Smooth muscle cell of the coronary artery (primary cell): ENCODE measurements around the gene TBXA2R. TPM values are rescaled to one million over a fixed set of nuclear protein-coding genes. Genes with fewer than 3 reads are reported as not detected.

ENCODE experiments used
- total RNA-seq: library from RNA; depleted of rRNA; stranded (reverse); fragments of >200 nt; gene quantifications from 2 replicates; pipeline ENCODE4 v1.2.3, GENCODE V29; 2014; ENCODE audit warnings: low replicate concordance

The TBXA2R gene
- total RNA-seq = 1.4 and 1.5 TPM in 2 replicates

DNA sequence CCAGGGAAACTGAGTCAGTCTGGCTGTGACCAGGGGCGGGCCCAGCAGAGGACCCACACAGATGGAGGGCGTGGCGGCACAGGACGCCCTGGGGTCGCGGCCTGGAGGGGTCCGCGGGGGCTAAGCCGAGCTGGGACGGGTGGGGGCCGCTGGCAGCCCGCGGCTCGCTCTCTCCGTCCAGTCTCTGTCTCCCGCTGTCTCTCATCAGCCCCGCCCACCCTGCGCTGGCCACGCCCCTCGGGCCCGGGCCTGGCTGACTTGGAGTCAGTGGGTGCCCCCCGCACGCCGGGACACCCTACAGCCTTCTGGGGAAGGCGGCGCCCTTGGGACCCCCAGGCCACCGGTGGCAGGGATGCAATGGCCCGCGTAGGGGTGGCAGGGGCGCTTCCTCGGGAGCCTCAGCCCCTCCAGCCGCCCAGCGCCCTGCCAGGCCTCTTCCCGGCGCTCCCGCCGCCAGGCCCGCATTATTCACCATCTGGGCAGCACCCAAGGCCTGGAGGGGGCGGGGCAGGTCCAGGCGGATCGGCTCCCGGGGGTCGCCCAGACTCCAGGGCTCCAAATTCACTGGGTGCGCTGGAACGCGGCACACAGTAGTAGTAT lies at the start of gene TBXA2R:
Gene TBXA2R, minus strand, starts transcription at position 186 of the 600 bp plus-strand sequence. CDS start 6,241 bp downstream, outside the sequence.

DNA sequence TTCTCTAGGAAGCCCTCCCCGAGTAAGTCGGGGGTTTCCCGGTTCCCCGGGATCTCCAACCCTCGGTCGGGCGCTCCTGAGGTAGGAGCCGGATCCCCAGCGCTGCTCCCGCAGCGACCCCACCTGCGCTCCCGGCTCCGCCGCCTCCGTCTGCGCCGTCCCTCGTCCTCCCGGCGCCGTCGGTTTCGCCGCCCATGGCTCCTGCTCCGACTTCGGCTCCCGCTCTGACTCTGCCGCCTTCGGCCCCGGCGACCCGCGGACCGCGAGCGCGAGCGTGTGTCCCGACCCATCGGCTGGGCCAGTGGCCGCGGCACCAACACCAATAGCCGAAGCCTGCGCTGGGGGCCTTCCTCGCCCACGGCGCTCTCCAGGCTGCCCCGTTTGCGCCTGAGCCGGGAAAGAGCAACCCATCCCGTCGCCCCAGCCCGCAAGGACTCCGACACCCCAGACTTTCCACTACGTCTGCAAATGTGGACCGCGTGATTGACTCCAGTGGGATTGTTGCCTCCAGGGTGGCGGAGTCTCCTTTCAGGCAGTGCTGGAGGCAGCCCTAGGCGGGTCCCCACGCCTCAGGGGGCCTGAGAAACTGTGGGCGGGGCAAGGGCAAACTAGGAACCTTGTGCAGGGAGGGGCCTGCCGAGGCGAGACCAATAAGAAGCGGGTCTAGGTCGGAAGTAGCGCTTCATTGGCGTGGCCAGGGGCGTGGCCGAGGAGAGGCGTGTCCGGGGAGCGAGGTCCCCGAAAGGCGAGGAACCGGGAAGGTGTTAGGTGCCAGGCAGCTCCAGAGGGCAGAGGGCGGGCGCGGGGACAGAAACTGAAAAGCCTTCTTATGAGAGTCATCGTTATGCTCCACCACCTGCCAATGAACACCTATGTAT lies 20.0 kb upstream of the TBXA2R start, which contains the start of gene CACTIN:
Gene CACTIN, minus strand, starts transcription at position 318 of the 878 bp plus-strand sequence. Its CDS starts 28 bp downstream, at position 290.

DNA sequence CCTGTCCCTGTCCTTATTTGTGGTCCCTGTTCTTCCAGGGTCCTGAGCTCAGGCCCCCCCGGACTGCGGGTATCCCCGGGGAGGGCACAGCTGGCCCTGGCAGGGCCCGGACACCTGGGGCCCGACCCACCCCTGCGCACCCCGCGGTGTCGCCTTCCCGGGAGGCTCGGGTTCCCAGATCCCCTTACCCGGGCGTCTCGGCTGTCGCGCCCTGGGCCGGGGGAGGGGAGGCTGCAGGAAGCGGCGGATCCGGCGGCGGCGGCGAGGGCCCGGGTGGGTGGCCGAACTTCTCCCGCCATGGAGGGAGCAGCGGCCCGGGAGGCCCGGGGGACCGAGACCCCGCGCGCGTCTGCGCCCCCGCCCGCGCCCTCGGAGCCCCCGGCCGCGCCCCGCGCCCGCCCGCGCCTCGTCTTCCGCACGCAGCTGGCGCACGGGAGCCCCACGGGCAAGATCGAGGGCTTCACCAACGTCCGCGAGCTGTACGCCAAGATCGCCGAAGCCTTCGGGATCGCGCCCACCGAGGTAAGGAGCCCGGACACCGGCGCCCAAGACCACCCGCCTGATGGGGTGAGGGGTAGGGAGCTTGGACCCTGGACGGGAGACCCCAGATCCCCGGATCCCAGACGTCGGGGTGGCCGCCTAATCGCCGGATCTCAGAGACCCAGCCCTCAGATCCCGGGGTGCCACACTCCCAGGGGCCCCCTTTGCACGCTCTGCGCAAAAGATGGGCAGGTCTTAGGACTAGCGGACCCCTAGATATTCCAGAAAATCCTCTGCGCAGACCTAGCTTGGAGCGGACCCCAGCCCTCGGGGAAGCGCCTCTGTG lies 21.2 kb downstream of the TBXA2R start, which contains the start of gene GIPC3:
Gene GIPC3, plus strand, starts transcription at position 178 of the 826 bp plus-strand sequence. Its CDS starts 120 bp downstream, at position 298.

GRCh38 chr19:3572855-3573161 lies 33.9 kb downstream of the TBXA2R start, which contains the start of gene HMG20B:
TSS of gene HMG20B (plus strand) at chr19:3572944. CDS start at chr19:3573310, 366 bp downstream.

GRCh38 chr19:3557461-3558248 lies 49.0 kb downstream of the TBXA2R start, which contains the start of gene MFSD12:
TSS of gene MFSD12 (minus strand) at chr19:3557586. CDS start at chr19:3557403, 183 bp downstream.

Other genes starting within 250 kb of the TBXA2R start
- 26.5 and 56.4 TPM in 2 replicates for gene NFIC, start 240.3 kb downstream of the TBXA2R start, total RNA-seq
- gene SMIM24, start 126.3 kb downstream of the TBXA2R start, total RNA-seq = not detected in 2 replicates
- not detected in 2 replicates for gene SMIM44, start 123.4 kb downstream of the TBXA2R start, total RNA-seq
- gene DOHH, start 106.2 kb downstream of the TBXA2R start, total RNA-seq = 6.0 and 14.1 TPM in 2 replicates
- 32.2 and 35.6 TPM in 2 replicates for gene FZR1, start 100.6 kb downstream of the TBXA2R start, total RNA-seq
- not detected in 2 replicates for gene TEKTIP1, start 67.7 kb downstream of the TBXA2R start, total RNA-seq
- gene MFSD12, start 49.3 kb downstream of the TBXA2R start, total RNA-seq = 64.7 and 87.5 TPM in 2 replicates
- 39.9 and 73.1 TPM in 2 replicates for gene HMG20B, start 33.9 kb downstream of the TBXA2R start, total RNA-seq
- gene GIPC3, start 21.4 kb downstream of the TBXA2R start, total RNA-seq = 0.08 TPM in 1 of 2 replicates, not detected in the other
- 23.2 and 40.0 TPM in 2 replicates for gene CACTIN, start 19.9 kb upstream of the TBXA2R start, total RNA-seq
- gene PIP5K1C, start 93.6 kb upstream of the TBXA2R start, total RNA-seq = 15.4 and 18.4 TPM in 2 replicates
- gene TJP3, start 101.5 kb upstream of the TBXA2R start, total RNA-seq = not detected in 2 replicates
- 9.4 and 14.6 TPM in 2 replicates for gene APBA3, start 154.8 kb upstream of the TBXA2R start, total RNA-seq
- gene MRPL54, start 155.8 kb upstream of the TBXA2R start, total RNA-seq = 11.2 and 41.4 TPM in 2 replicates
- not detected in 2 replicates for gene RAX2, start 165.4 kb upstream of the TBXA2R start, total RNA-seq
- gene MATK, start 179.5 kb upstream of the TBXA2R start, total RNA-seq = 0.70 TPM in 1 of 2 replicates, not detected in the other